ENCODE results near the gene CLIC4. TPM values are rescaled to one million over a fixed set of nuclear protein-coding genes. Genes with fewer than 3 reads are reported as not detected.

The CLIC4 gene
- total RNA-seq, 1 experiment from 2014 or later: 262 TPM

- ATAC-seq: no peak
- no peaks in the 10 kb centered on the region; the same call in 1 of the 2 replicates for H3K27me3 Mint-ChIP-seq (ENCODE audit: low read depth)
- TF ChIP-seq, protein P1, sequence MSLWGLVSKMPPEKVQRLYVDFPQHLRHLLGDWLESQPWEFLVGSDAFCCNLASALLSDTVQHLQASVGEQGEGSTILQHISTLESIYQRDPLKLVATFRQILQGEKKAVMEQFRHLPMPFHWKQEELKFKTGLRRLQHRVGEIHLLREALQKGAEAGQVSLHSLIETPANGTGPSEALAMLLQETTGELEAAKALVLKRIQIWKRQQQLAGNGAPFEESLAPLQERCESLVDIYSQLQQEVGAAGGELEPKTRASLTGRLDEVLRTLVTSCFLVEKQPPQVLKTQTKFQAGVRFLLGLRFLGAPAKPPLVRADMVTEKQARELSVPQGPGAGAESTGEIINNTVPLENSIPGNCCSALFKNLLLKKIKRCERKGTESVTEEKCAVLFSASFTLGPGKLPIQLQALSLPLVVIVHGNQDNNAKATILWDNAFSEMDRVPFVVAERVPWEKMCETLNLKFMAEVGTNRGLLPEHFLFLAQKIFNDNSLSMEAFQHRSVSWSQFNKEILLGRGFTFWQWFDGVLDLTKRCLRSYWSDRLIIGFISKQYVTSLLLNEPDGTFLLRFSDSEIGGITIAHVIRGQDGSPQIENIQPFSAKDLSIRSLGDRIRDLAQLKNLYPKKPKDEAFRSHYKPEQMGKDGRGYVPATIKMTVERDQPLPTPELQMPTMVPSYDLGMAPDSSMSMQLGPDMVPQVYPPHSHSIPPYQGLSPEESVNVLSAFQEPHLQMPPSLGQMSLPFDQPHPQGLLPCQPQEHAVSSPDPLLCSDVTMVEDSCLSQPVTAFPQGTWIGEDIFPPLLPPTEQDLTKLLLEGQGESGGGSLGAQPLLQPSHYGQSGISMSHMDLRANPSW (CRISPR knock-in tag; conservative IDR thresholded peaks at IDR 0.05; ENCODE audit: low read depth): no peak
- TF ChIP-seq PRRX2 (CRISPR knock-in tag; IDR thresholded peaks at IDR 0.05) (no peak), NFYB (CRISPR knock-in tag; conservative IDR thresholded peaks at IDR 0.05; ENCODE audit: low read depth) (no peak)
- TF ChIP-seq, protein P2, sequence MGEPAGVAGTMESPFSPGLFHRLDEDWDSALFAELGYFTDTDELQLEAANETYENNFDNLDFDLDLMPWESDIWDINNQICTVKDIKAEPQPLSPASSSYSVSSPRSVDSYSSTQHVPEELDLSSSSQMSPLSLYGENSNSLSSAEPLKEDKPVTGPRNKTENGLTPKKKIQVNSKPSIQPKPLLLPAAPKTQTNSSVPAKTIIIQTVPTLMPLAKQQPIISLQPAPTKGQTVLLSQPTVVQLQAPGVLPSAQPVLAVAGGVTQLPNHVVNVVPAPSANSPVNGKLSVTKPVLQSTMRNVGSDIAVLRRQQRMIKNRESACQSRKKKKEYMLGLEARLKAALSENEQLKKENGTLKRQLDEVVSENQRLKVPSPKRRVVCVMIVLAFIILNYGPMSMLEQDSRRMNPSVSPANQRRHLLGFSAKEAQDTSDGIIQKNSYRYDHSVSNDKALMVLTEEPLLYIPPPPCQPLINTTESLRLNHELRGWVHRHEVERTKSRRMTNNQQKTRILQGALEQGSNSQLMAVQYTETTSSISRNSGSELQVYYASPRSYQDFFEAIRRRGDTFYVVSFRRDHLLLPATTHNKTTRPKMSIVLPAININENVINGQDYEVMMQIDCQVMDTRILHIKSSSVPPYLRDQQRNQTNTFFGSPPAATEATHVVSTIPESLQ (CRISPR knock-in tag; IDR thresholded peaks at IDR 0.05): no peak
- peaks cover 14% of the 10 kb centered on the region for H3K4me1 Mint-ChIP-seq
- DNase-seq (ENCODE audit: low spot score): no peak
- H3K4me3 Mint-ChIP-seq: no peak overlapping the region
- ChIA-PET POLR2A (no interaction called here), CTCF (interaction anchor here (1.5 kb wide), 1 partner anchor 62 kb away, joined by 4 read pairs; no protein-coding TSS in a partner anchor)
- no peak overlapping the region for H3K27ac Mint-ChIP-seq
- H3K9me3 Mint-ChIP-seq: no peaks in the 10 kb centered on the region
- no peaks in the 10 kb centered on the region for H3K36me3 Mint-ChIP-seq
These were observed 127.9 kb downstream of the CLIC4 start for GRCh38 chr1:24873148-24873547.

- ChIA-PET CTCF (interaction anchor here (0.6 to 1.5 kb wide), 4 partner anchors 35 to 313 kb away, joined by 3 to 5 read pairs (median 4); no protein-coding TSS in a partner anchor), POLR2A (interaction anchor here (1.3 kb wide), 1 partner anchor 10 kb away, joined by 3 read pairs; no protein-coding TSS in a partner anchor)
- ATAC-seq: no peak
- Mint-ChIP-seq H3K9me3 (no peaks in the 10 kb centered on the region), H3K27ac (no peak overlapping the region), H3K27me3 (ENCODE audit: low read depth) (no peaks in the 10 kb centered on the region), H3K36me3 (no peaks in the 10 kb centered on the region), H3K4me1 (peaks cover 14% of the 10 kb centered on the region), H3K4me3 (no peak overlapping the region)
- no peak for DNase-seq (ENCODE audit: low spot score)
- TF ChIP-seq, protein P3, sequence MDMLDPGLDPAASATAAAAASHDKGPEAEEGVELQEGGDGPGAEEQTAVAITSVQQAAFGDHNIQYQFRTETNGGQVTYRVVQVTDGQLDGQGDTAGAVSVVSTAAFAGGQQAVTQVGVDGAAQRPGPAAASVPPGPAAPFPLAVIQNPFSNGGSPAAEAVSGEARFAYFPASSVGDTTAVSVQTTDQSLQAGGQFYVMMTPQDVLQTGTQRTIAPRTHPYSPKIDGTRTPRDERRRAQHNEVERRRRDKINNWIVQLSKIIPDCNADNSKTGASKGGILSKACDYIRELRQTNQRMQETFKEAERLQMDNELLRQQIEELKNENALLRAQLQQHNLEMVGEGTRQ (CRISPR knock-in tag; IDR thresholded peaks at IDR 0.05): no peak
- no peak for TF ChIP-seq FOXP4 (CRISPR knock-in tag; IDR thresholded peaks at IDR 0.05)
- TF ChIP-seq ZNF423 (CRISPR knock-in tag; IDR thresholded peaks at IDR 0.05): no peak
- TF ChIP-seq, protein P4, sequence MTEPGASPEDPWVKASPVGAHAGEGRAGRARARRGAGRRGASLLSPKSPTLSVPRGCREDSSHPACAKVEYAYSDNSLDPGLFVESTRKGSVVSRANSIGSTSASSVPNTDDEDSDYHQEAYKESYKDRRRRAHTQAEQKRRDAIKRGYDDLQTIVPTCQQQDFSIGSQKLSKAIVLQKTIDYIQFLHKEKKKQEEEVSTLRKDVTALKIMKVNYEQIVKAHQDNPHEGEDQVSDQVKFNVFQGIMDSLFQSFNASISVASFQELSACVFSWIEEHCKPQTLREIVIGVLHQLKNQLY (CRISPR knock-in tag; IDR thresholded peaks at IDR 0.05): no peak
- TF ChIP-seq ZNF317 (CRISPR knock-in tag; IDR thresholded peaks at IDR 0.05; ENCODE audit: borderline replicate concordance, low read depth): no peak
- no peak for TF ChIP-seq RELA (CRISPR knock-in tag; IDR thresholded peaks at IDR 0.05; ENCODE audit: borderline replicate concordance)
- TF ChIP-seq JAZF1 (CRISPR knock-in tag; IDR thresholded peaks at IDR 0.05): no peak
- no peak for TF ChIP-seq TCF7 (CRISPR knock-in tag; IDR thresholded peaks at IDR 0.05; ENCODE audit: low read depth)
- no peak for TF ChIP-seq KAT7 (CRISPR knock-in tag; IDR thresholded peaks at IDR 0.05; ENCODE audit: borderline replicate concordance)
- no peak for TF ChIP-seq FOXK1 (CRISPR knock-in tag; IDR thresholded peaks at IDR 0.05)
- no peak for TF ChIP-seq PRRX2 (CRISPR knock-in tag; IDR thresholded peaks at IDR 0.05)
- no peak for TF ChIP-seq FOXP1 (CRISPR knock-in tag; IDR thresholded peaks at IDR 0.05; ENCODE audit: borderline replicate concordance)
- TF ChIP-seq, protein P5, sequence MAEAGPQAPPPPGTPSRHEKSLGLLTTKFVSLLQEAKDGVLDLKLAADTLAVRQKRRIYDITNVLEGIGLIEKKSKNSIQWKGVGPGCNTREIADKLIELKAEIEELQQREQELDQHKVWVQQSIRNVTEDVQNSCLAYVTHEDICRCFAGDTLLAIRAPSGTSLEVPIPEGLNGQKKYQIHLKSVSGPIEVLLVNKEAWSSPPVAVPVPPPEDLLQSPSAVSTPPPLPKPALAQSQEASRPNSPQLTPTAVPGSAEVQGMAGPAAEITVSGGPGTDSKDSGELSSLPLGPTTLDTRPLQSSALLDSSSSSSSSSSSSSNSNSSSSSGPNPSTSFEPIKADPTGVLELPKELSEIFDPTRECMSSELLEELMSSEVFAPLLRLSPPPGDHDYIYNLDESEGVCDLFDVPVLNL (CRISPR knock-in tag; IDR thresholded peaks at IDR 0.05; ENCODE audit: borderline replicate concordance, low read depth): no peak
These were observed 128.8 kb downstream of the CLIC4 start for GRCh38 chr1:24874056-24874455.
